Hematopoietic multipotent progenitor cell (in vitro differentiated cells): ENCODE data around the gene COPG1. TPM values are rescaled to one million over a fixed set of nuclear protein-coding genes. Genes with fewer than 3 reads are reported as not detected.
"Not testable (repeated sequence)": the region's sequence is repeated elsewhere in the genome, so short reads cannot be mapped to it uniquely, and the experiment has no call there.

Experiments used
- DNase-seq, 3 donors: peaks; one replicate each; pipeline ENCODE4 v3.0.0-alpha.2; 2011 to 2015; ENCODE audit warnings: low read depth in 2 of 3, low spot score in 2 of 3
- total RNA-seq: library from RNA; depleted of rRNA; stranded (reverse); fragments of >200 nt; gene quantifications from one replicate; pipeline ENCODE4 v1.2.3, GENCODE V29; 2012

The COPG1 gene
- total RNA-seq, 1 donor: 135 TPM

- DNase-seq: no peak
Observed at GRCh38 chr3:129238945-129239705, 10.3 kb upstream of the COPG1 start.

GRCh38 chr3:129239991-129240390 is 9.4 kb upstream of the COPG1 start:
- no peak for DNase-seq

GRCh38 chr3:129240436-129240835 is 9.0 kb upstream of the COPG1 start:
- DNase-seq: no peak

GRCh38 chr3:129245141-129245540 is 4.3 kb upstream of the COPG1 start:
- no peak for DNase-seq

- DNase-seq: peak; percentile 37 to 96 (median 90)
Observed at GRCh38 chr3:129245641-129246306, 3.6 kb upstream of the COPG1 start.

- no peak for DNase-seq
Observed at GRCh38 chr3:129246636-129247035, 2.8 kb upstream of the COPG1 start.

- no peak for DNase-seq
Observed at GRCh38 chr3:129248286-129248979, 973 bp upstream of the COPG1 start.

GRCh38 chr3:129252748-129253147 is 3.3 kb downstream of the COPG1 start:
- DNase-seq: no peak

GRCh38 chr3:129254536-129255230 is 5.3 kb downstream of the COPG1 start:
- DNase-seq: no peak

GRCh38 chr3:129256270-129256669 is 6.9 kb downstream of the COPG1 start:
- no peak for DNase-seq

- no peak for DNase-seq
Observed at GRCh38 chr3:129257609-129258008, 8.2 kb downstream of the COPG1 start.

GRCh38 chr3:129259612-129260477 is 10.4 kb downstream of the COPG1 start:
- DNase-seq: no peak

GRCh38 chr3:129260606-129261005 is 11.2 kb downstream of the COPG1 start:
- no peak for DNase-seq

GRCh38 chr3:129261894-129262293 is 12.5 kb downstream of the COPG1 start:
- no peak for DNase-seq

GRCh38 chr3:129263161-129263910 is 13.9 kb downstream of the COPG1 start:
- DNase-seq: no peak

GRCh38 chr3:129264994-129265393 is 15.6 kb downstream of the COPG1 start:
- DNase-seq: not testable (repeated sequence)

- DNase-seq: no peak
Observed at GRCh38 chr3:129266651-129267050, 17.2 kb downstream of the COPG1 start.

GRCh38 chr3:129268396-129268795 is 19.0 kb downstream of the COPG1 start:
- no peak for DNase-seq

- DNase-seq: no peak
Observed at GRCh38 chr3:129271674-129272073, 22.3 kb downstream of the COPG1 start.
